HTERT RPE-1 (cell line): ENCODE results near the gene ZNF444.

Source experiments
- in situ Hi-C: fragments of 300-500 bp; cut with MboI; formaldehyde crosslinking; loops from 4 replicates; pipeline ENCODE4 v1.14.3; 2020; ENCODE audit warnings: low sequenced_read_pairs

Gene ZNF444

DNA sequence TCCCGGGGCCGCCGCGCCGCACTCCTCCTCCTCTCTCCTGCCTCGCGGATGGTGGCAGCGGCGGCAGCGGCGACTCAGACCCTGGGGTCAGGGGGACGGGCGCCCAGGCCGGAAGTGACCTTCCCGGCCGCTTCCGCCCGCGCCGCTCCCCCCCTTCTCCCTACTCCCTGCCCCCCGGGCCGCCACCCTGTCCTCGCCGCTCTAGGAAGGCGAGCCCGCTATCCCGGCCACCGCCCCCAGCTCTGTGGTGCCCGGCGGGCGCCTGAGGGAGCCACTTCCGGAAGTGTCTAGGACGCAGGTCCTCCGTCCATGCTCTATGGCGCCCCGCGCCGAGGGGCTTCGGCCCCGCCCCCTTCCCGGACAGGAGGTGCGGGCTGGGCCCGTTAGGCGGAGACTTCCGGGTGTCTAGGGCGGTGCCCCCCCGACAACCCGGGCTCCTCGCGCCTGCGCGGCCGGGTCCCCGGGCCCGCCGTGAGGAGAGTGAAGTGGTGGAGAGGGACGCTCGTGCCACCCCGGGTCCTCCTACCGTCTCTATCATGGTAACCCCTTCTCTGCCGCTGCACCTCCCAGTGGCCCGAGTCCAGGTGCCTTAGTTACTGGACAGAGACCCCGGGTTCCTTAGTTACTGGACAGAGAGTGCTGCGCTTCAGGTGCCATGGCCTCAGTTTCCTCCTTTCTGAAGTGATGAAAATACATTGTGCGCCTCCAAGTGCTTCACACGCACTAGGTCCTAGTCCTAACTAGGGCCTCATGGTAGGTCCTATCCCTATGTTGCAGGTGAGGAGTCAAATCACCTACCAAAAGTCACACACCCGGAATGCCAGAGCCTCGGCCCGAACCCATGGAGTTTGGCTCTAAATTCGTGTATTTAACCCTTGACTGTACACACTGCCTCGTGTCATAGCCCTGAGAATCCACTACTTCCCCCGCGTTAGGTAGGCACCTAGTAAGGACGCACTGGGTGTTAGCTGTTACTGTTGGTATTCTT is 19.6 kb upstream of the ZNF444 start, which contains the start of gene ZNF787:
Gene ZNF787, minus strand, starts transcription at position 116 of the 988 bp plus-strand sequence. CDS start 18,078 bp downstream, outside the sequence.
- in situ Hi-C loops = no loop called here

DNA sequence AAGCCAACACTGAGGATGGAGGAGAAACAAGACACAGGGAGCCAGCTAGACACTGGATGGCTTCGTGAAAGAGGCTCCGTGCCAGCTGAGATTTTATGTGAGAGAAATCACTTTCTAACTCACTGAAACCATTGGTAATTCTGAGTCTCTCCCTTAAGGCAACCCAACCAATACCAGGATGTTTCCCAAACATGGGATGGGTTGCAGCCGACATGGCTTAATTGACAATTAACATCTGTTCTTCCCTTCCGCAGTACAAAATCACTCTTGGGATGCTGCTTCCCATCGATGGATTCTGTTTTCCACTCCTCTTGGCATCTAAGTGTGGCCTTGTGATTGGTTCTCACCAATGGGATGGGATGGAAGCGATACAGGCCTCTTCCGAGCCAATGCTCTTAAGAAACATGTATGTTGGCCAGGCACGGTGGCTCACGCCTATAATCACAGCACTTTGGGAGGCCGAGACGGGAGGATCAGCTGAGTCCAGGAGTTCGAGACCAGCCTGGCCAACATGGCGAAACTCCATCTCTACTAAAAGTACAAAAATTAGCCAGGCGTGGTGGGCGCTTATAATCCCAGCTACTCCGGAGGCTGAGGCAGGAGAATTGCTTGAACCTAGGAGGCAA is 17.7 kb upstream of the ZNF444 start:
- in situ Hi-C loops = no loop called here

DNA sequence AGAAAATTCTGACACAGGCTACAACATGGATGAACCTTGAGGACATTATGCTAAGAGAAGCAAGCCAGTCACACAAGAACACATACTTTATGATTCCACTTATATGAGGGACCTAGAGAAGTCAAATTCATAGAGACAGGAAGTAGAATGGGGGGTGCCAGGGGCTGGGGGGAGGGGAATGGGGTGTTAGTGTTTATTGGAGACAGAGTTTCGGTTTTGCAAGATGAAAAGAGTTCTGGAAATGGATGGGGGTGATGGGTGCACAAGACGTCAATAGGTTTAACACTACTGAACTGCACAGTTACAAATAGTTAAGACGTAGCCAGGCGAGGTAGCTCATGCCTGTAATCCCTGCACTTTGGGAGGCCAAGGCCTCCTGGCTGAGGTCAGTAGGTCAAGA is 16.5 kb upstream of the ZNF444 start:
- in situ Hi-C loops = no loop called here

DNA sequence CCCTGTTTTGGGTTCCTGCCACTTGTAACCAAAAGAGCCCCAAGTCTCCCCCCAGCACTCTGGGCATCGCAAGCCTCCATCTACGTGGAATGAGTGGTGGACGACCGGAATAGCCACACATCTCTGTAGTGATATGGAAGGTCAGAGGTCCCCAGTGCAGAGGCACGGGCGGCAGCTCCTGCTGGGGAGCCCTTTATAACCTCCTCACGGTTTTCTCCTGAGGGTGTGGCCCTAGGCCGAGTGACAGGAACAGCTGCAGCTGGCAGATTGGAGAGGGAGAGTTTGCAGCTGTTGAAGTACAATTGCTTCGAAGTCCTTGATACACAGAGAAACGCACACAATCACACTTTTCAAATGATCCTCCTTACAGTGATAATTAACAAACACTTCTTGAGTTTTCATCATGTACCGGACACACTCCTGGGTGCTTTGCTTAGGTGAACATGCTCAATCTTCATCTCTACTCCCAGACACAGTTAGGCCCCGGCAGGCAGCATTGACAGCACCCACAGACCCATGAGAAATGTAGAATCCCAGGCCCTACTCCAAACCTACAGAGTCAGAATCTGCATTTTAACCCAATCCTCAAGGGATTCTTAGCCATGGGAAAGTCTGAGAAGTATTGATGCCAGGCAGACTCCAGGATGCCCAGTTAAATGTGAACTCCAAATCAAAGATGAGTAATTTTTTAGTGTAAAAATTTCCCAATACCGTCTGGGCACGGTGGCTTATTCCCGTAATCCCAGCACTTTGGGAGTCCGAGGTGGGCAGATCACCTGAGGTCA is 15.1 kb upstream of the ZNF444 start:
- in situ Hi-C loops = no loop called here

DNA sequence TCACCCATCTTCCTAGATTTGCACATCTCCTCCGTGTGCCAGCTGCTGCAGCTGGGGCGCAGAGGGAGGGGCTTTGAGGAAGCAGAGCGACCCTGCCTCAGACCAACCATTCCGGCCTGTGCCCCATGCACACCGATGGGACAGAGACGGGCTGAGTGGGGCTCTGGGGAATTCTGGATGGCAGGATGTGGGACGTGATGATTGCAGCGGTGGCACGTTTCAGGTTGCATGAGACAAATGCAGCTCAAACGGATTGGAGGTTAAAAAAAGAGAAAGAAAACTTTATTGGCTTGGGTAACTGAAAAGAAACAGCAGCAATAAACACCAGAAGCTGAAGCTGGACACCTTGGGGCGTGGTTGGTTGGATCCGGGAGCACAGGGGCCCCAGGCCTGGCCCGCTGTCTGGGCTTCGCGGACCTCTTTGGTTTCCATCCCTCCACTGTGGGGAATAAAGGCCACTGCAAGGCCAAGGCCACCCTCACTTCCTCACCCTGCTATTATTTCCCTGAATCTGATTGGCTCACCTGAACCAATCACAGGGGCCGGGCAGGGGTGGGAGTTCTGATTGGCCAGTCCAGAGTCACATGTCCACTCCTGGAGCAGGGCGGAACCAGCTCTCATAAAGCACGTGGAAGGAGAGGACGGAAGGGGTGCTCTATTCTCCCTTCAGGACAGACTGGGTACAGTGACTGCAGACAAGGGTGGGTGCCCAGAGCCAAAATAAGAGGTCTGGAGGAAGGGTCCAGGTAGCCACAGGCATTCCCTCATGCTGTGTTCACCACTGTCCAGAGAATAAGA is 13.9 kb upstream of the ZNF444 start:
- in situ Hi-C loops = no loop called here

DNA sequence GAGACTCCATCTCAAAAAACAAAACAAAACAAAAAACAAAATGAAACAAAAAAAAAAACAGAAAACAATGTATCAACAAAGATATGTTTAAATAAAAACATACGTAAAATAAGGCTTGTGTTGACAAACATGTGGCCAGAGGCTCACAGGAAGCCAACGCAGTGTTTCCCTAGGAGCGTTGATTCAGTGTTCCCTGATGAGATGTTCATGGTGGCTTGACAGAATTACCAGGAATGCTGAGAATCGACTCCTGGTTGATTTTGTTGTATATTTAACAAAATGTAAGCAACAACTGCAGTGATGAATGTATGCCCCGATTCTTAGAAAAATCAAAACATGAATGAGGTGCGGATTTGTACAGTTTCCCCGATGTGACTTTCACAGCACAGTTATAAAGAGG is 11.1 kb upstream of the ZNF444 start:
- in situ Hi-C loops = no loop called here

DNA sequence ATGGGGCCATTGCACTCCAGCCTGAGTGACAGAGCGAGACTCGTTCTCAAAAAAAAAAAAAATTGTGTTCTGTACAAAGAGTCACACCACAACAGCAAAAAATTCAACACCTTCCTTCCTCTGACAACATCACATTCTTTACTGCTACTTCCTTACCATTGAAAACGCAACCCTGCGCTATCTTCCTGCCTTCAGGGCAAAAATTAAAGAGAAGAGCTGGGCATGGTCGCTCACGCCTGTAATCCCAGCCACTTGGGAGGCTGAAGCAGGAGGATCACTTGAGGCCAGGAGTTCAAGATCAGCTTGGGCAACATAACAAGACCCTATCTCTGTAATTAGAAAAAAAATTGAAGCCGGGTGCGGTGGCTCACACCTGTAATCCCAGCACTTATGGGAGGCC is 9.4 kb upstream of the ZNF444 start:
- in situ Hi-C loops = no loop called here

DNA sequence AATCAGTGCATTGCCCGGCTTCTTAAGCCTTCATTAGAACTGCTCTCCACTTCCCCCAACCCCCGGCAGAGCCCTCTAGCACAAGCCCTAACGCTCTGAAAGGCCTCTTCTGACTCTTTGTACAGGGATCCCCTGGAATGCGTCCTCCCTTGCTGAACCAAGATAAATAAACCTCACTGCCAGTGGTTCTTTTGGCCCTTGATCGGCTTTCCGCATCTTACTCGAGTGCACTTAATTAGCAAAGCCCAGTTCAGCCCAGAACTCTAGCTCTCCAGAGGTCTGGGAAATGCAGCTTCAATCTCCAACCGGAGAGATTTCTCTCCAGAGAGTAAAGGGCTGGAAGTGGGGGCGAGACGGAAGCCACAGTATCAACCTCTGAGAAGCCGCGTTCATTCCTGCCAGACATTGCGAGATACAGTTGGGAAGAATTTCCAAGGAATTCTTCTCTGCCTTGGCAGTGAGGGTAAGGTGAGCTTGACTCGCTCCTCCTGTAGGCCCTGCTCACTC is 8.7 kb upstream of the ZNF444 start:
- in situ Hi-C loops = no loop called here

DNA sequence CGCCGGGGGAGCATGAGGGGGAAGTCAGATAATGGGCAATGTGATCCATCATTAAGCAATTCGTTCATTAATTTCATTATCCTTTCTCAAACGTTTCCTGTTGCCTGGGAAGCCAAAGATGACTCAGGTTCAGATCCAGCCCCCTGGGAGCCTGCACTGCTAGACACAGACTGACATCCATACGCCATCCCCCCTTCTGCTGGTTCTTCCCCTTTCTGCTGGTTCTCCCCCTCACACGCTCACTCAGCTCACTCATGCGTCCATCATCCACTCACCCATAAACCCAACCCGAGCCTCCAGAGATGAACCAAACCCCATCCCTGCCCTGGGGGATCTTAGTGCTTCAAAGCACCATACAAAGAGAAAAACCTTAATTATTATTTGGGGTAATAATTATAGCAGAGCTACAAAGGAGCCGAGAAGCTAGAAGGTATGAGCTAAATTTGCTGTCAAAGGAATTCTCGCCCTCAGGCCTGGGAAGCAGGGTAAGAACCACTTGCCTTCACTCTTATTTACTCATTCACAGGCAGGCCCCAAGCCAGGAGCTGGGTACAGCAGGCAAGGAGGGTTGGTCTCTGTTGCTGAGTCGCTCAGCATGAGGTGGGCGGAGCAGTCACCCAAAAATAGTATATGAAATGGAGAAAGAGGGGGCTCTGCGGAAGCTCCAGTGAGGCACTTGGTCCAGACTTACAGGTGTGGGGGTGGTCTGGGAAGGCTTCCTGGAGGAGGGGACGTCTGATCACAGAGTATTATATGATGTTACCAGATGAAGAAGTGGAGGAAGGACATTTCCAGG is 7.0 kb upstream of the ZNF444 start:
- in situ Hi-C loops = no loop called here

DNA sequence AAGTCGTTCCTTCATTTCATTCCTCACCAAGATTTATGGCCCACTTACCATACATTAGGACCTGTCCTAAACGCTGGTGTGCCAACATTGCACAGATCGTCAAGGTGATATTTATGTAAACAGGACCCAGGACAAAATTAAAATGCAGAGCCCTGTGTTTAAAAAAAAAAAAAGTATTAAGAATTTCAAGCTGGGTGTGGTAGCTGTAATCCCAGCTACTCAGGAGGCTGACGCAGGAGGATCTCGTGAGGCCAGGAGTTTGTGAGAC is 6.5 kb upstream of the ZNF444 start:
- in situ Hi-C loops = no loop called here

DNA sequence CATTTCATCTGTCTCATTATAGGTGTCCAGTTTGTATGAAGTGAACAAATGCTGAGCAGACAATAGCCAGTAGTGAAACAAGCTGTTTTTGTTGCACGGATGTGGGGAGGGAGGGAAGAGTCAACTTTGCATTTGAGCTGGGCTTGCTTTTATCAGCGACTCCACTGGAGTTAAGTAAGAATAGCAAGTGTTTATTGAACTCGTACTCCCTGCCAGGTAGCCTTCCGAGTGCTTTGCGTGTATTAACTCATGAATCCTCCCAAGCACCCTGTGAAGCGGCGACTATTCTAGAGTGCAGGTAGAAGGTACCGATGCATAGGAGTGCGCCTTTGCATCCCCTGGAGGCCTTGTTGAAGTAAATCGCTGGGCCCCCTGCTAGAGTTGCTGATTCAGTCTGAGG is 4.7 kb upstream of the ZNF444 start:
- in situ Hi-C loops = no loop called here

DNA sequence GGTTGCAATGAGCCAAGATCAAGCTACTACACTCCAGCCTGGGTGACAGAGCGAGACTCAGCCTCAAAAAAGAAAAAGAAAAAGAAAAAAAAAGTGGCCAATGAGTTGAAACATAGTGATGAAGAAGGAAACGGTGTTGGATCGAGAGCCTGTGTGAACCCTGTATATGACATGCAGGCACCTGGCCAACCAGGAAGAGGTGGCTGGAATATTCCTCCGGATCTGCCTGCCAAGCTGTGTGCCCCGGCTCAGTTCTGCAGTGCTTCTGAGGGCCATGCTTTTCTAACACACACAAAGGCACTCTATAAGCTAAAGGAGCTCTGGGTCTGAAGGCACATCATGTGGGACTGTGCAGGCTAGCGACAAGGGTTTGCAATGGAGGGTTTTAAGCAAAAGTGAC is 3.7 kb upstream of the ZNF444 start:
- in situ Hi-C loops = no loop called here

DNA sequence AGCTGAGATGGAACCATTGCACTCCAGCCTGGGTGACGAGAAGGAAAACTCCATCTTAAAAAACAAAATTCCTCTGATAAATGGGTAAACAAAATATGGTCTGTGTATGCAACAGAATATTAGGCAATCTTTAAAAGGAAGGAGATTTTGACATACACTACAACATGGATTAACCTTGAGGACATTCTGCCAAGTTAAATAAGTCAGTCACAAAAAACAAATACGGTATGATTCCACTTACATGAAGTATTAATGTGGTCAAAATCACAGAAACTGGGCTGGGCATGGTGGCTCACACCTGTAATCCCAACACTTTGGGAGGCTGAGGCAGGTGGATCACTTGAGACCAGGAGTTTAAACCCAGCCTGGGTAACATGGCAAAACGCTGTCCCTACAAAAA is 3.0 kb upstream of the ZNF444 start:
- in situ Hi-C loops = no loop called here

DNA sequence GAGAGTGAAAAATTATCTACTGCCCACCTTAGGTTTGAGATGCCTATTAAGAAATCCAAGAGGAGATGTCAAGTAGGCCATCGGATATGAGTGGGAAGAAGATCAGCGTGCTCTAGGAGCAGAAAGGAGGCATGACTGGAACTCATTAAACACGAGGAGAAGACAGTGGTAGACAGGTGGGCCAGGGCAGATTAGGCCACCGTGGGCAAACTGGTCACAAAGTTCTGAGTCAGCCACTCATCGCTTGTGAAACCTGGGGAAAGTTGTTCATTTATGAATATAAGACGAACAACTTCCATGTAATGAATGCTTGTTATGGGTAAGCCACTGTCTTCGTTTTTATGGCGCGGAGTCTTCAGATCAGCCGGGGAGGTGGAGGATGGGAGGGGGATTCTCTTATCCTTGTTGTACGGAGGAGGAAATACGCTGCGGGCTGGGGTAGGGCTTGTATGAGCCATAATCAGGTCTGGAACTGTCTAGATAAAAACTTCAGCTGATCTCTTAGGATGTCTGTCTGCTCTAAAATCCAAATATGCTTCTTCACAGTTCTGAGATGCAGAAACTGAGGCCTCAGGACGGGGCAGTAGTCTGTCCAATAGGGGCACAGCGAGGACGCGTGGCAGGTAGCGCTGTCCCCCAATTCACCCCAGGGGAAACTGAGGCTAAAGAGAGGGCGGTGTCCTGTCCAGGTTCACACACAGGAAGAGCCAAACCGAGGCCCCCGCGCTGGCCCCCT is 1.1 kb upstream of the ZNF444 start:
- in situ Hi-C loops = no loop called here

DNA sequence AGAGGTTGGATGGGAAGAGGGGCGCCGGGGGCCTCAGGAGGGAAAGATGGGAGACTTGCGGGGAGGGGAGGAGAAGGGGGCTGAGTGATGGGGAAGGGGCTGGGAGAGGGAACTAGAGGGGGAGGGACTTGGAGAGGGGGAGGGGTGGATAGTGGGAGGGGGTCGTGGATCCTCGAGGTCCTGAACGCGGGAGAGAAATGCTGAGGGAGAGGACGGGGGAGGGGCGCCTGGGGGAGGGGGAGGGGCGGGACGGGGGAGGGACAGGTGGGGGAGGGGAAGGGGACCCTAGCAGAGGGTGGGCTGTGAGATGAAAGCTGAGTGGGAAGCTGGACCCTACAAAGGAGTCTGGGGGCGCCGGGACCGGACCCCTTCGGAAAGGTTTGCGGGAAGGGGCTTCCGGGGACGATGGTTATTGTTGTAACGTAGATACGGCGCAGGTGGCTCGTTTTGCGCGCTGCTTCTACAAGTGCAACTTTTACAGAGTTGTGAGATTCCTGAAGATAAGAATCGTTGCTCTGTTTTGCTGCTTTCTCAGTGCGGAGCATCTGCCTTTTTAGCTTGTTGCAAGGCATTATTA is 418 bp downstream of the ZNF444 start:
- in situ Hi-C loops = no loop called here

DNA sequence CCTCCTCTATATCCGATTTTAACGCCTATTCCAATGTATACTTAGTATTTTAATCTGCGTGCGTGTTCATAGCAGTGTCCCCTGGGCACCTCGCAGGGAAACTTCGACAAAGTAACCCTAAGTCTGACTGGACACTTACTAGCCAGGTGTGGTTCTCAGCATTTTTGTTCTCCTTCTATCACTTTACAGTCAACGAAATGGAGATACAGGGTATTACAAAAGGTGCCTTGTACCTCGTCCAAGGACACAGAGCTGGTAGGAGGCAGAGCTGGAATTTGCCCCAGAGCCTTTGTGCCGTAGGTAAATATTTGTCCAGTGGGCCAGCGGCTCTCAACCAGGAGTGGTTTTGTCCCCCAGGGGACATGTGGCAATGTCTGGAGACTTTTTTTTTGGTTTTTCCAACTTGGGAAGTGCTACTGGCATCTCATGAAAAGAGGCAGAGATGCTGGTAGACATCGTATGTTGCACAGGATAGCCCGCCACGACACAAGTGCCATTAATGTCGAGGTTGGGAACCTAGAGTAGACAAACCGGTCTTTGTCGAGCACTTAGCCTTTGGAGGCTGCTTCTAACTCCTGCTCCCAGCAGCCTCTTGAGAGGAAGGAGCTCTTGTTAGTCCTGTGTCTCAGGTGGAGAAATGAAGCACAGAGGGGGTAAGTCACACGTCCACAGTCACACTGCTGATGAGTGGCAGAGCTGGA is 1.1 kb downstream of the ZNF444 start:
- in situ Hi-C loops = no loop called here

DNA sequence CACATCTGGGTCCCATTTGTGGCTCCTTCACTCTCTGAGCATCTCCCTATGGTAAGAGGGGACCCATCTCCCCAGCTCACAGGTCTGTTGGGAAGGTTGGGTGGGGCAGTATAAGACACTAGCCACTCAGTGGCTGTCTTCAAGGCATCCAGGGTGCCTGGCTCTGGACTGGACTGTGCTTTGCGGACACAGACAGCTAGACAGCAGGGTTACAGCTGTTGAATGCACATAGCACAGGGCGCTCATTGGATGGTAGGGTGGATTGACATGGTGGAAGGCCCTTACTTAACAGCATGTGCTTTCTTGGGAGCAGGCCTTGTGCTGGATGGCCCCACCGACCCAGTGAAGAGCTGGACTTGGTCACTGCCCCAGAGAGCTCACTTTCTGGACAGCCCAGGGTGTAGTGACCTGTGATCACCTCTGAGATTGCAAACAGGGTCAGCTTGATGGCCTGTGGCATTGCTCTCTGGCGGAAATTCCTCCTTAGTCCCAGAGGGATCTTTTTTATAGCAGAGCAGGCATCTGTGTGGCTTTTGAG is 1.9 kb downstream of the ZNF444 start:
- in situ Hi-C loops = no loop called here

DNA sequence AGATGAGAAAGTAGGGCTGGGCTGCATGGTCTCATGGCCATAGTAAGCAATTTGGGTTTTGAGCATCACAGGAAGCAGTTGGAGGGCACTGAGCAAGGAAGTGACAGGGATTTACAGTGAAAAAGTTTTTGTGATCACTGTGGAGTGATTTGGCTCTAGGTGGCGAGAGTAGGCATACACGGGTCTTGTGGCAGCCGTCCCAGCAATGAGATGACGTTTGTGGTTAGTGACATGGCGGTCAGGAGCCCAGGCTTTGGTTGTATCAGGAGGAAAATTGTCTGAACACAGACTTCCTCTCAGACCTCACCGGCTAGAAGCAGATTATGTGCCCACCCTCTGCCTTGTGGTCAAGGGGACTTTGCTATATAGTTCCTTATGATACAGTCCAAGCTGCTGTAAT is 3.3 kb downstream of the ZNF444 start:
- in situ Hi-C loops = no loop called here
